Cardiac fibroblast (primary cell): ENCODE data around the gene TSSK6.

Experiments
- DNase-seq, 2 donors: peaks; one replicate each; pipeline versions ENCODE4 v3.0.0 to v3.0.0-alpha.2; 2010; ENCODE audit warnings: low read depth in 2 of 2
- H3K4me3 ChIP-seq, 2 donors: replicated peaks in 1 of 2; 1 replicate in 1 of 2; 2 replicates in 1 of 2; pipeline ENCODE4 v1.5.1; 2011; ENCODE audit warnings: low read depth in 2 of 2, low read length in 2 of 2, mild to moderate bottlenecking in 2 of 2, moderate library complexity in 1 of 2
- TF ChIP-seq, protein P1 (sequence below): IDR thresholded peaks from one replicate; pipeline ENCODE4 v1.5.1; 2011; ENCODE audit warnings: low read depth, mild to moderate bottlenecking, low read length, inconsistent platforms

The TSSK6 gene

DNA sequence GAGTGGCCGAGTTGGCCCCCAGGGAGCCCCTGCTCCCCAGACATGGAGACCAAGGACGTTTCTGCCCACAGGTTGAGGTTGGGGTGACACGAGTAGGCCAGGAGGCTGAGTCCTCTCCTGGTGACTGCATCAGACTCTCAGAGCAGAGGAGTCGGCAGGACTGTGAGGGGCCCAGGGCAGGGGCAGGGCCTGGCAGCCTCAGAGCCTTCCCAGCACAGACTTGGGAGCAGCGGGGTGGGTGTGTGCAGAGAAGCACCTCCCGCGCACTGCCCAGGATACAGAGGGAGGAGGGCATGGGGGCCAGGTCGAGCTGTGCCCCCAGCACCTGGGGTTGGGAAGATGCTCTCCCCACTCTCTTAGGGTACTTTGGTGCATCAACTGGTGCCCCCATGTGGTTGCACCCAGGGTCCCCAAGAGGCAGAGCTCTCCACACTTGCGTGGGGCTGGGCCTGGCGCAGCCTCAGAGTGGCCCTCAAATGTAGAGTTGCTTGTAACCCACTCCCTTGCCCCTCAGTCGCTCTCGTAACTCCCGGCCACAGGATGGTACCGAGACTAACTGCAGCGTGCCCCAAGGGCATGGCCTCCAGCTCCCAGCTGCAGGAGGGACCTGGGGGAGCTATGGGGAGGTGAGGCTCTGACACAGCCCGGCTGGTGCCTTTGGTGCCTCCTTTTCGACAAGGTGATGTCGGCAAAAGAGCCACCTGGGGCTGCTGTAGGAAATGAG is 15.9 kb downstream of the TSSK6 start:
- no peak for DNase-seq
- no peak overlapping the region for H3K4me3 ChIP-seq
- TF ChIP-seq, protein P1, sequence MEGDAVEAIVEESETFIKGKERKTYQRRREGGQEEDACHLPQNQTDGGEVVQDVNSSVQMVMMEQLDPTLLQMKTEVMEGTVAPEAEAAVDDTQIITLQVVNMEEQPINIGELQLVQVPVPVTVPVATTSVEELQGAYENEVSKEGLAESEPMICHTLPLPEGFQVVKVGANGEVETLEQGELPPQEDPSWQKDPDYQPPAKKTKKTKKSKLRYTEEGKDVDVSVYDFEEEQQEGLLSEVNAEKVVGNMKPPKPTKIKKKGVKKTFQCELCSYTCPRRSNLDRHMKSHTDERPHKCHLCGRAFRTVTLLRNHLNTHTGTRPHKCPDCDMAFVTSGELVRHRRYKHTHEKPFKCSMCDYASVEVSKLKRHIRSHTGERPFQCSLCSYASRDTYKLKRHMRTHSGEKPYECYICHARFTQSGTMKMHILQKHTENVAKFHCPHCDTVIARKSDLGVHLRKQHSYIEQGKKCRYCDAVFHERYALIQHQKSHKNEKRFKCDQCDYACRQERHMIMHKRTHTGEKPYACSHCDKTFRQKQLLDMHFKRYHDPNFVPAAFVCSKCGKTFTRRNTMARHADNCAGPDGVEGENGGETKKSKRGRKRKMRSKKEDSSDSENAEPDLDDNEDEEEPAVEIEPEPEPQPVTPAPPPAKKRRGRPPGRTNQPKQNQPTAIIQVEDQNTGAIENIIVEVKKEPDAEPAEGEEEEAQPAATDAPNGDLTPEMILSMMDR = no peak

DNA sequence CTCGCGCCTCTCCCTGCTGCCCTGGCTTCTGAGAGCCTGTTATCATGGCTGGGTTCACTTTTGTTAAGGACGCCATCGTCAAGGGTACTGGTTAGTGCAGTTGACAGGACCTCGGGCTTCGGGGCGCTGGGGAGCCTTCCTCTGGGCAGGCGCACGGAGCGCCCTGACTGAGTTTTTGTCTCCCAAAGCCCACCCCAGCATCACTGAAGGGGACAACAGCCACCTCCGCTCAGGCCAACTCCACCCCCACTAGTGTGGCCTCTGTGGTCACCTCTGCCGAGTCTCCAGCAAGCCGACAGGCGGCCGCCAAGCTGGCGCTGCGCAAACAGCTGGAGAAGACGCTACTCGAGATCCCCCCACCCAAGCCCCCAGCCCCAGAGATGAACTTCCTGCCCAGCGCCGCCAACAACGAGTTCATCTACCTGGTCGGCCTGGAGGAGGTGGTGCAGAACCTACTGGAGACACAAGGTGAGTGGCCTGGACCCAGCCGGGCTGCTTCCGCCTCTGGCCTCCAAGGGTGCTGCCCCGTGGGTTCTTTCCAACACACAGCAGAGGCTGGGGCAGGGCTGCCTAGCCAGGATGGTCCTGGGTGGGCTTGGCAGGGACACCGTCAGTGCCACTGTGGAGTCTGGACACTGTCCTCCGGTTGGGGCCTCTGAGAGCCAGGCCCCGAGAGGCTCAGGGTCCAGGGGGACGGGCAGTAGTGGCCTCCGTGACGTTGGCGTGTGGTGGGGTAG is 16.9 kb downstream of the TSSK6 start:
- H3K4me3 ChIP-seq = no peak overlapping the region
- TF ChIP-seq, protein P1 = no peak
- DNase-seq = no peak

DNA sequence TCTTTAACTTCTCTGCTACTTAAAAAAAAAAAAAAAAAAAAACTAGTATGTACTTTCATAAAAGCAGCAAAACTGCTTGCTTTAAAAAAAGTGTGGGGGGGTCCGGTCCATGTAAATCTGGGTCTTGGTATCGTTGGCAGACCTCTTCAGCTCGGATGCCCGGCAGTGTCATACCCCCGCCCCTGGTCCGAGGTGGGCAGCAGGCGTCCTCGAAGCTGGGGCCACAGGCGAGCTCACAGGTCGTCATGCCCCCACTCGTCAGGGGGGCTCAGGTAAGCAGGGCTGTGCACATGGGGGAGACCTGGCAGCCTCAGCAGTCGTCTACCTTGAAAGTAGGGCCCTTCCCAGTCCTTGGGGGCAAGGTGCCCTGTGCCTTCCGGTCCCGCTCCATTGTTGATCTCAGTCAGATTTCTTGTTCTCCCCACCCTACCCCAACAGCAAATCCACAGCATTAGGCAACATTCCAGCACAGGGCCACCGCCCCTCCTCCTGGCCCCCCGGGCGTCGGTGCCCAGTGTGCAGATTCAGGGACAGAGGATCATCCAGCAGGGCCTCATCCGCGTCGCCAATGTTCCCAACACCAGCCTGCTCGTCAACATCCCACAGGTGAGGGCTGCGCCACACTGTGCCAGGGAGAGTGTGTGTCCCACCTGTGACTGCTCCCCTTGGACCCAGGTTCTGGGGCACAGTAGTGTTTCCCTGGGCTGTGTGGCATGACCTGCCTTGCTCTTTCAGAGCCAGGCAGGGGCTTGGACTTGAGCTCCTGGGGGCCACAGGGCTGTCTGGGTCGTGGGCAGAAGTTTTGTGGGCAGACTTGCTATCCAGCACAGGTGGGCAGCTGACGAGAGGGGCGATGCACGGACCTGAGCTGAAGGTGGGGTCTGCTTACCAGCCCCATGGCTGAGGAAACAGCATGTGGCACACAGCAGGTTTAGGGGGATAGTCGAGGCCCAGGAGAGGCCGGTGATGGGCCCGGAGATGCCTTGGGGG is 19.4 kb downstream of the TSSK6 start:
- DNase-seq = no peak
- H3K4me3 ChIP-seq = no peak overlapping the region
- TF ChIP-seq, protein P1 = no peak

DNA sequence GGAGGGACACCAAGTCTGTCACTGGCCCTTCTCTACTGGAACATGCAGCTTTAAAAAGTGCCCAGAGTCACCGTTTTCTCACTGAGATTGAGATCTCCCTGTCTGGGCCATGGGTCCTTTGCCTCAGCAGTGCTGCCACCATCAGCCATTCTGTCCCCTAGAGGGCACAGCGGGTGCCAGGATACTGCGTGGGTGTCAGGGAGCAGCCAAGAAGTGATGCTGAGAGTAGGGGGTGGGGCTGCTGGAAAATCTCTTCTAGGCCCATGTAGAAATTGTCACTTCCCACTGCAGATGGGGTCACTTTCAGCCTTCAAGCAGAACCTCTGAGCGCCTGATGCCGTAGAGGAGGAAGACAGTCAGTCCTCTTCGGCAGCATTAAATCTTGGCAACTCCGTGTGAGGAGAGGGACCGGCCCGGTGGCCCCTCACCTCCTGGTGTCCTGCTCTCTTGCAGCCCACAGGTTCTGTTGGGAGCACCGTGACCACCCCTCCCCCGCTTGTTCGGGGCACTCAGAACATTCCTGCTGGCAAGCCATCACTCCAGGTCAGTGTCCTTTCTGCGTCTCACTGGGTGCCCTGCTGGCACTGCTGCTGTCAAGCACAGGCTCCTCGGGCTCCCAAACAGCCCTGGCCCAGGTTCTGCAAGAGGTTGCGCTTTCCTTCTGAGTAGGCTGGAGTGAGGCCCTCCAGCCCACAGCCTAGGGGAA is 21.4 kb downstream of the TSSK6 start:
- H3K4me3 ChIP-seq = no peak overlapping the region
- TF ChIP-seq, protein P1 = no peak
- no peak for DNase-seq

DNA sequence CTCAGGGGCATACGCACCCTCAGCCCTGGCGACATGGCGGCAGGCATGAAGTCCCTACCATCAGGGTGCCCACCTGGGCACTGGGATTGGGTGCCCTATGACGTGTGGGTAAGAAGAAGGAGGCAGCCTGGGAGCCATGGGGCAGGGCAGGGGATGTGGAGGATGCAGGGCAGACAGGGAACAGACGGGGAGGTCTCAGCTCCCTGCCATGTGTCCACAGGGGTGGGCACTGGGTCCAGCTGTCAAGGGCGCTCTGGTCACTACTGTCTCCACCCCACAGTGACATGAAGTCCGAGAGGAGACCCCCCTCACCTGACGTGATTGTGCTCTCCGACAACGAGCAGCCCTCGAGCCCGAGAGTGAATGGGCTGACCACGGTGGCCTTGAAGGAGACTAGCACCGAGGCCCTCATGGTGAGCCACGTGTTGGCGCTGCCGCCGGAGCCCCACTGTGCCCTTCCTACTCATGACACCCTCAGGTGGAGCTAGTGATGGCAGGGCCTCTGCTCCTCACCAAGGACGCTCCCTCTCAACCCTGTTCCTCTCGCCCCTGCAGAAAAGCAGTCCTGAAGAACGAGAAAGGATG is 23.2 kb downstream of the TSSK6 start:
- no peak overlapping the region for H3K4me3 ChIP-seq
- TF ChIP-seq, protein P1 = no peak
- no peak for DNase-seq
